ENCODE measurements around the gene RASL11B.

The RASL11B gene

GRCh38 chr4:52842792-52843191 lies 19.3 kb upstream of the RASL11B start:
- DNase-seq (ENCODE audit: low read depth, low spot score), result peak; percentile 36

DNA sequence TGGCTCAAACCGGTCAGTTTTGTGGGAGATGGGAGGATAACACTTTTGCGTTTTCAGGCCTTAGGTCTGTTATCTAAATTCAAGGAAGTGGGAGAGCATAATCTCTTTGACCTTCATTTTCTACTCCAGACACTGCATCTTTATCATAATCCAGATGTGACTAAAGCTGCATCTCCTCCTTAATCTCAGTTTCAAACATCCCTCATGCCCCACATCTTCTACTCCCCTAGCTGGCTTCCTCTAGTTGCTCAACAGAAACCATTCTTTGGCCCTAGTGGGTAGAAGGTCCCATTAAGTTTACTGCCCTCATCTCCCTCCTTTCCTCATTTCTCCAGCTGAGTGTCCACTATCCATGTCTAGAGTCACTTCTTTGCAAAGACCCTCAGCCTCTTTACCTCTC lies 18.8 kb upstream of the RASL11B start:
- no peak for DNase-seq (ENCODE audit: low read depth, low spot score)

DNA sequence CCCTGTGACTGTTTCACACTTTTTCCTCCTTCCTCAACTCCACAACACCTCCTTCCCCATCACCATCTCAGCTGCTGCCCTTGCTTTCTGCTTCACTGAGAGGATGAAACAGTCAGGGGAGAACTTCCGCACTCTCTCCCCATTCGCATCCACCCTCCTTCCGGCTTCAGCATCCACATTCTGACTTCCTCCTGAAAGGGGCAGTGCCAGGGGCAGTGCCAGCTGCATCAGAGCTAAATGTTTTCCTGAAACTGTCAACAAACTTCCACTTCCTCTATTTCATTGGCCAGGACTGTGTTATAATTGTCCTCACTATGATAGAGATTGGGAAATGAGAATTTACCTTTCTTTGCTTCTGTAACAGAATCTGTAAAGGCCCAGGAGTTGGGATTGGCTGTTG lies 18.2 kb upstream of the RASL11B start:
- DNase-seq (ENCODE audit: low read depth, low spot score), result no peak

DNA sequence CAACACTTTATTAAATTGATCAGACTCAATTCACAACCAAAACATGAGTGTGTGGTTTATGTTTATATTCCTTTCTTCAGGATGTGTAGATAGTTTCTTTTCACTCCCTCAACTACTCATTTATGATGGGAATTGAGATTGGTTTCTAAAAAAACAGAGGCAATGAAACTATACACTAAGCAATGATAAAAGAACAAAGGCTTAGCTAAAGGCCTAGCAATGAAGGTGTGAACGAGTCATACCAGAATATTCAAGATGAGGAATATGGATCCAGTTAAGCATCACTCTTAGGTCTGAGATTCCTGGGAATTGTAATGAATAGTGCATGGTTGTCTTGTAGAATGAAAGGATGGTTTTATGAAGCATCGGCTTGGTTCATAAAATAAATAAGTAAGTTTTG lies 17.5 kb upstream of the RASL11B start:
- DNase-seq (ENCODE audit: low read depth, low spot score), result no peak

DNA sequence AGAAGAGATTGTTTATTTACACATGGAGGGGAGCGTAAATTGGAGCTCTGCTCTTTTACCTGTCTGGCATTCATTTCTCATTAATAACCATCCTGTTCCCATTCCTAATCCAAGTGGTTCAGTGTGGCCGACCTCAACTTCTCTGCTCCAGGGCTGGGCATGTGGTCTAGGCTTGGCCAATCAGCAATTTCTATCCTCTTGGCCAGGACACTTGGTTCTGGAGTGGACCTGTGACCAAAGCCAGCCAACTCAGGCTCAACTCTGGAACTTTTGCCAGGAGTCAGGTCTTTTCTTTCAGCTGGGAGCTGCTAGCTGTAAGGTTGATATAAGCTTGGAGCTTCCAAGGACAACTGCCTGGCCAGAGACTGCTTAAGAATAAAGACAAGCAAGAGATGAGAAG lies 15.6 kb upstream of the RASL11B start:
- DNase-seq (ENCODE audit: low read depth, low spot score), result no peak

DNA sequence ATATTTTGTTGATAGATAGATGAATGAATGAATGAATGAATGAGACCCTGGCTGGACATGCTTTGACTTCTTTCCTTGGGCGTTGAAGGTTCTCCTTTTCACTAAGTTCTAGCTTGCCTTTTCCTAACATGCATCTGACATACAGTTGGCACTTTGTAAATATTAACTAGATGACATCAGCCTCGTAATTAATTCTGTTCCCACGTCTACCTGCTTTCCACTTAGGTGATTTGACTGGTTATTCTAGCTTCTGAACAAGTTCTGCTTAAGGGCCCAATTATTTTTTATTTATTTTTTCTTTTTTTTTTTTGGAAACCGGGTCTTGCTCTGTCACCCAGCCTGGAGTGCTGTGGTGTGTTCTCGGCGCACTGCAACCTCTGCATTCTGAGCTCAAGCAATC lies 13.9 kb upstream of the RASL11B start:
- no peak for DNase-seq (ENCODE audit: low read depth, low spot score)

- no peak for DNase-seq (ENCODE audit: low read depth, low spot score)
These were observed 11.6 kb upstream of the RASL11B start for GRCh38 chr4:52850406-52851124.

DNA sequence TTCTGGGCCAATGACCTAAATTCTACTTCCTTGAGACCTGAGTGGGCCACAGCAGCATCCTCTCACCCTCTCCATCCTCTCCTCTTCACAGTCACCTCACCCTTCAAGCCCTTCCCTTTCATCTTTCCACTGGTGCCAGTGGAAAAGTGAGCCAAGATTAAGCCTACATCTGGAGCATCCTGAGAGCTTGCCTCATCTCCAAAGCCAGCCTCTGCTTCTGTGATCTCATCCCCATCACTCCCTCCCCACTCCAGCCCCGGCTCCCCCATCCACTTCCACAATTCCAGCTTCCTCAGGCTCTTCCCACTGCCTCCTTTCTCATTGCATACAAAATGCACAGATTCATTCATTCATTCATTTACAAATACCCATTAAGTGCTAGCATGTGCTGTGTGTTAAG lies 10.1 kb upstream of the RASL11B start:
- DNase-seq (ENCODE audit: low read depth, low spot score), result no peak

DNA sequence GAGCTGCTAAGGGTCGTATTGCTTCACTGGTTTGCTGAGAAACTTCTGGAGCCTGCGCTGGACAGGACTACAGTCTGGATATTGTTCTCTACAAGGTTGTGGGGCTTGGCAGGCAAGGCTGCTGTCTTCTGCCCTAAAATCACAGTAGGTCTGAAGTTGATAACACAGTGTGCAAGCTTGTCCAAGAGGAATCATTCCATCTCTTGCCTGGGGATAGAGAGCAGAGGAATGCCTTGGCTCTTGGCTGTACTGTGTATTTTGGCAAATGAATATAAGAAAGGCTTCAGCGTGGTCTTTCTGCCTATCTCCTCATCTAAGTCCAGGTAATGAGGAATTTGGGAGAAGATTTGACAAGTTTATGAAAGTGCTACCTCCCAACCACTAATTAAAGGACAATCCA lies 9.4 kb upstream of the RASL11B start:
- DNase-seq (ENCODE audit: low read depth, low spot score), result no peak

GRCh38 chr4:52853351-52853750 lies 8.8 kb upstream of the RASL11B start:
- DNase-seq (ENCODE audit: low read depth, low spot score), result no peak

DNA sequence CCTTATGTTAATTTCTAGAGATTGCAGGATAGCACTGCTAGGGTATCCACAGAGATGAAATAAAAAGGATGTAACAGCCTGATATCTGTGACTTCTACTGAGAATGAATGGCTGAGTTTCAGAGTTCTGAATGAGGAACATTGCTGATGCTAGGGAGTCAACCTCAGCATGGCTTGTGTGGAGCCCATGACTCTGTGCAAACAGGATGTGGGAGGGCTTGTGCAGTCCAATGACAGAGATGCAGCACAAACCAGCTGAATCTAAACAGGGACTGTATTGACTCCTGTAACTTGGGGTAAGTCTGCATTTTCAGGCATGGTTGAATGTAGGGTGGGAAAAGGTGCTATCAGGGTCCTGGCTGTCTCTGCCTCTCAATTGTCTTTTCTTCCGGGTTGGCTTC lies 5.3 kb upstream of the RASL11B start:
- no peak for DNase-seq (ENCODE audit: low read depth, low spot score)

DNA sequence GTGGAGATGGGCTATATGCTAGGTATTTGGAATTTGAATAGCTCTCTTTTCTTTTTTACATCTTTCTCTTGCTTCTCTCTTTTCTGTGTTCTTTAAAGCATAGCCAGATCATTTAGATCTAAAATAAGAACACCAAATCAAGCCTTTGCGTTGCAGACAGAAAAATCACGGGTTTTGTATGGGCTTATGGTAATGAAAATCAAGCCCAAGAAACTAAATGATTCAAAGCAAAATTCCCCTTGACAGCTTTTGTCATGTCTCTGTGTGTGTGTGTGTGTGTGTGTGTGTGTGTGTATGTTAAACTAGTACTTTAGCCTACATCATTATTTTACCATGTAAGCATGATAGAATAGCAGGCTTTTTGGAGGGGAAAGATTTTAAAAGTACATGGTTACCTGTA lies 1.8 kb upstream of the RASL11B start:
- DNase-seq (ENCODE audit: low read depth, low spot score), result no peak

DNA sequence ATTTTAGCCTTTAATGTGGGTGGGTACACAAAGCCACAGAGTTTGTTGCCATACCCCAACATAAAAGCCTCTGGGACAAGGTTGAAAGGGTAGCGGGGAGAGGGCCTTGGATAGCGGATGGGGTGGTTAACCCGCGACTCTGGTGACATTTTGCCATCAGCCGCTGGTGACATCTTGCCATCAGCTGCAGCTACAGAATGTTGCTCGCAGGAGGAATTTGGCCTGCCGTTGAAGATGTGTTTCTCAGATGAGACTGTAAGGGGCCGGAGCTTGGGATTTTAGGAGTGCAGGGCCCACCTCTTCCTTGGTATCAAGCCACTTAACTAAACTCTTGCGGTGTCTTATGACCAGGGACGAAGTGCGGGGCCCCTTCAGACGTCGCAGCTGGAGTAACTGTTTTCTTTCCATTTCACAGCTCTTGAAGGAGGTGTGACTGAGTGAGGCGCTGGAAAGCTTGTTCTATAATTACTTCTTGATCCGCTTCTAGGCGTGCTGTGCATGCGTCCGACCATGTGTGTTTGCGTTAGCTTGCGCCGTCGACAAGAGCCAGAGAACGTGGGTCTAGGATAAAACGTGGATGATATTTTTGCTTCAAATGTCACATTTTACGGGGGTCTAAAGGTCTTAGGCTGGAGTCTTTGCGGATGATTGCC lies 820 bp upstream of the RASL11B start:
- DNase-seq (ENCODE audit: low read depth, low spot score), result peak; percentile 53

DNA sequence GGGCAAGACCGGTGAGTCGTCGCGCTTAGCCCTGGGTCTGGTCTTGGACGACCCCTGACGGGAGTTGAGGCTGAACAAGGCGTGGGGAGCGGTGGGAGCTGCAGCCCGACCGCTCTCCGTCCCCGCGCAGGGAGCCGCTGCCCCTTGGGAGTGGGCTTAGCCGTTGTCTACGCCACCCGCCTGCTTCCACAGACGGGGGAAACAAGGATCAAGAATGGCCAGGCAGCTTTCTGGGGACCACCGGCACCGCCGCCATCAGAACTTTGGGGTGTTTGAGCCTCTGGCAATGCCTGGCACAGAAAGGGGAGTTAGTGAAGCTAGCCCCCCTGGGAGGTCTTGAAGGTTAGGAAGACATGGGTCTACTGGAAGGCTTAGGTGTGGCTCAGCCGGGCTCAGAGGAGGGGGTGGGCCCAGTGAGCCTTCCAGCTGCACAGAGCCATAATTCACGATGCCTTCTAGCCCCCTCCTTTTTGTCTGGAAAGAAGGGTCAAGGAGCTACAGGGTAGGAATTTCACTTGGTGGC lies 583 bp downstream of the RASL11B start:
- peak; percentile 48 for DNase-seq (ENCODE audit: low read depth, low spot score)

DNA sequence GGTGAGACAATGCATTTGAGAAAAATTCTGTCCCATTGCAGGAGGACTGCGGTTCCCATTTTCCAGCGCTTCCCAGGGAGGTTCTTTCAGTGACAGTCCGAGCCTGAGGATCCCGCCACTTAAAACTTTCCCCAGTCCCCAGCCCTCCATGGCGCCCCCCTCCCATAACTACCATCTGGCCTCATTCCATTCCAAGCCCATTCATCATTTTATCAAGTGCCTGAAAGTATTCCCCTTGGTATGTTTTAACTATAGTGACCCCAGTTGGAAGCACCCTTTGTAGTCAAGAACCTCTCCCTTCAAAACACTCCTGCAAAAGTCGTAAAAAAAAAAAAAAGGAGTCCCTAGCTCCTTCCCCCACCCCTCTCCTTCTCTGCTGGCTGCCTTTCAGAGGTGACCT lies 1.2 kb downstream of the RASL11B start:
- no peak for DNase-seq (ENCODE audit: low read depth, low spot score)

- no peak for DNase-seq (ENCODE audit: low read depth, low spot score)
These were observed 2.7 kb downstream of the RASL11B start for GRCh38 chr4:52864793-52865192.

DNA sequence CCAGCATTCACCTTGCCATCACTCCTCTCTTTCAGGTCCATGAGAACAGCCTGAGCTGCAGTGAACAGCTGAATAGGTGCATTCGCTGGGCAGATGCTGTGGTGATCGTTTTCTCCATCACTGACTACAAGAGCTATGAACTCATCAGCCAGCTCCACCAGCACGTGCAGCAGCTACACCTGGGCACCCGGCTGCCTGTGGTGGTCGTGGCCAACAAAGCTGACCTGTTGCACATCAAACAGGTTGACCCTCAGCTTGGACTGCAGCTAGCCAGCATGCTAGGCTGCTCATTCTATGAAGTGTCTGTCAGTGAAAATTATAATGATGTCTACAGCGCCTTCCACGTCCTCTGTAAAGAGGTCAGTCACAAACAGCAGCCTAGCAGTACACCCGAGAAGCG lies 3.2 kb downstream of the RASL11B start:
- no peak for DNase-seq (ENCODE audit: low read depth, low spot score)

GRCh38 chr4:52866734-52867133 lies 4.6 kb downstream of the RASL11B start:
- no peak for DNase-seq (ENCODE audit: low read depth, low spot score)

DNA sequence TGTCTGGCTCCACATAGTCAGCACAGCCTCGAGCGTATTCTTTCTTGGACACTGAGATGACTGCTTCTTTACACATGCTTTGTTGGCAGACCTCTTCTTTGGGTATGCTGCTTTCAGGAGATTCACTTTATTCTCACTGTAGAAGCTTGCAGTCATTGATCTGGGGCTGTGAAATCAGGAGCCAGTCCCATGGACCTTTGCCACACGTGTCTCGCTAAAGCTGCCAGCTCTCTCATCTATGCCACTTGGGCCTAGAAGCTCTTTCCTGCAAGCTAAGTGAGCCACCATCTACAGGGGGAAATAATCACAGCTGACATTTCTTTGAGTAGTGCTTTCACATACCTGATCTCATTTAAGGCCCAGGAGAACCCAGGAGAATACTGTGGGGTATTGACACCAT lies 5.0 kb downstream of the RASL11B start:
- DNase-seq (ENCODE audit: low read depth, low spot score), result no peak

GRCh38 chr4:52868133-52868532 lies 6.0 kb downstream of the RASL11B start:
- DNase-seq (ENCODE audit: low read depth, low spot score), result peak; percentile 74

DNA sequence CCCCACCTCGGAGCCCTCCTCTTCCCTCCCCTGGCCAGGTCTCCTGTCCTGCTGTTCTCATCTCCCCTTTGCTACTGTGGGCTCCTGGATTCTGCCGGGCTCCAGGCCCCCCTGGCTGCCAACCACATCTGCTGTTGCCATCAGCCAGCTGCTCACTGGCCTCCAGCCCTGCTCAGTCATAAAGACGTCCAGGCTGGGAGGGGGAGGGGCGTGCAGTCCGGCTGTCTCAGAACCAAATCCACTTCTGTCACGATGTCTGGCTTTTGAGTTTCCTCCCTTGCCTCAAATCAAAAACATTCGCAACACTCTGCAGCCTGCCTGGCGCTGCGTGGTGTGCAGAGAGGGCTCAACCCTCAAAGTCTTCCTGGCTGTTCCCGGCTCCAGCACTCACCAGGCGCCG lies 7.1 kb downstream of the RASL11B start:
- peak; percentile 71 for DNase-seq (ENCODE audit: low read depth, low spot score)

GRCh38 chr4:52869656-52870055 lies 7.5 kb downstream of the RASL11B start:
- DNase-seq (ENCODE audit: low read depth, low spot score), result no peak

DNA sequence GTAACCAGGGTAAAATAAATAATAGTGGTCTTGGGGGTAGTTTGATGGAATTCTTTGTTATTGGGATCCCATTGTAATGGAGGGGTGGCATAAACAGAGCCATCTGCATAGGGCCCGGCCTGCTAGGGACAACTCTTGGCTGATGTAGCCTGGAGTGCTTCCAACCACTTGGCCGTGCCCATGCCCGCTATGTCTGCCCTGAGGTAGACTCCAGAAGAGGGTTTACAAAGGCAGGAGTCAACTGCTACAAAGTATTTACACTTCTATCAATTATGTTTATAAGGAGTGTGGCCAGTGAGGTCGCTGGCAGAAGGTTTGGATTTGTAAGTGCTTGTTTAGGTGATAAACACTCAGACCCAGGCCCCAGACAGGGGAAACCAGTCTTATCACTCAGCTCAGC lies 8.1 kb downstream of the RASL11B start:
- DNase-seq (ENCODE audit: low read depth, low spot score), result peak; percentile 20

All from ELF-1 (cell line).